Subcutaneous adipose tissue (tissue), 4 donors: ENCODE results near the gene KAT14. TPM values are rescaled to one million over a fixed set of nuclear protein-coding genes. Genes with fewer than 3 reads are reported as not detected.

Experiments
- CTCF ChIP-seq: fragments of 450-650 bp; IDR thresholded peaks from one replicate; pipeline ENCODE4 v1.5.1; 2016; ENCODE audit warnings: low read depth, mild to moderate bottlenecking, control low read depth, antibody characterized with exemption, moderate library complexity
- total RNA-seq, 4 donors: library from RNA; depleted of rRNA; stranded (reverse); fragments of >200 nt; gene quantifications; one replicate each; pipeline ENCODE4 v1.1.0, GENCODE V29; 2016

KAT14 gene
- total RNA-seq, 4 donors from 2014 or later = 10.0 to 17.3 (median 12.4) TPM

GRCh38 chr20:18138639-18139583 lies 1.2 kb downstream of the KAT14 start:
- TF ChIP-seq CTCF = no peak

GRCh38 chr20:18139832-18140231 lies 2.2 kb downstream of the KAT14 start:
- no peak for TF ChIP-seq CTCF

GRCh38 chr20:18144541-18145099 lies 7.0 kb downstream of the KAT14 start:
- TF ChIP-seq CTCF = no peak

GRCh38 chr20:18154342-18154741 lies 16.7 kb downstream of the KAT14 start:
- TF ChIP-seq CTCF = no peak

- TF ChIP-seq CTCF = no peak
These were observed 18.4 kb downstream of the KAT14 start for GRCh38 chr20:18156045-18156444.

GRCh38 chr20:18164356-18164755 lies 26.7 kb downstream of the KAT14 start:
- TF ChIP-seq CTCF = no peak

GRCh38 chr20:18165553-18165952 lies 27.9 kb downstream of the KAT14 start:
- TF ChIP-seq CTCF = no peak
